ENCODE results near the gene RHBDL2. TPM values are rescaled to one million over a fixed set of nuclear protein-coding genes. Genes with fewer than 3 reads are reported as not detected.

The RHBDL2 gene
- total RNA-seq, 1 experiment from 2014 or later: not detected

- TF ChIP-seq TCF7L2 (IDR thresholded peaks at IDR 0.05; ENCODE audit: borderline replicate concordance, extremely low read depth, insufficient read depth, insufficient read length) (no peak), SRF (IDR thresholded peaks at IDR 0.05; ENCODE audit: low read depth) (no peak), POLR2AphosphoS5 (IDR thresholded peaks at IDR 0.05; ENCODE audit: low read depth, low read length) (no peak), EZH2 (IDR thresholded peaks at IDR 0.05) (no peak), YY1 (IDR thresholded peaks at IDR 0.05; ENCODE audit: extremely low read depth, insufficient replicate concordance, low read depth, low read length) (no peak), POLR2A (IDR thresholded peaks at IDR 0.05; ENCODE audit: borderline replicate concordance, extremely low read depth, insufficient read depth, insufficient read length) (no peak), CEBPB (IDR thresholded peaks at IDR 0.05; ENCODE audit: low read depth) (no peak), SP1 (IDR thresholded peaks at IDR 0.05; ENCODE audit: low read depth) (no peak), EZH2phosphoT487 (IDR thresholded peaks at IDR 0.05; ENCODE audit: borderline replicate concordance) (no peak), ATF3 (IDR thresholded peaks at IDR 0.05) (no peak), ZBTB33 (IDR thresholded peaks at IDR 0.05; ENCODE audit: extremely low read depth, insufficient replicate concordance, low read length) (no peak)
Observed at GRCh38 chr1:38881487-38881886, 60.1 kb downstream of the RHBDL2 start, which contains the start of gene GJA9 (continued).

- Histone ChIP-seq H3K36me3 (ENCODE audit: control insufficient read depth in 1 of 2, insufficient read depth in 2 of 2, low read length in 2 of 2) (no peaks in the 10 kb centered on the region), H3K27me3 (ENCODE audit: insufficient read depth, low read length) (no peaks in the 10 kb centered on the region), H3K4me1 (ENCODE audit: control insufficient read depth in 1 of 2, insufficient read depth in 2 of 2, low read length in 2 of 2) (peaks cover 10 to 15% of the 10 kb centered on the region in 2 experiments; a peak in 3 of 4 replicates), H3K9ac (ENCODE audit: low read length) (no peak overlapping the region), H3K9me3 (ENCODE audit: control insufficient read depth in 1 of 2, insufficient read depth in 1 of 2, low read depth in 1 of 2, low read length in 2 of 2) (no peaks in the 10 kb centered on the region), H3K9me2 (ENCODE audit: insufficient read depth) (no peaks in the 10 kb centered on the region), H3K79me2 (ENCODE audit: insufficient read depth, low read length) (peaks cover 13% of the 10 kb centered on the region), H2AFZ (ENCODE audit: low read depth, low read length, poor library complexity, severe bottlenecking) (no peak overlapping the region), H3K27ac (ENCODE audit: low read depth, low read length) (no peak overlapping the region), H4K20me1 (ENCODE audit: insufficient read depth) (no peaks in the 10 kb centered on the region), H3K4me2 (ENCODE audit: low read length) (no peak overlapping the region), H3K4me3 (replicated peaks in 1 of 2; ENCODE audit: low read depth in 1 of 2, low read length in 2 of 2) (no peak overlapping the region)
- POLR2A ChIA-PET: no interaction called here
- RAD21 ChIA-PET (ENCODE audit: low non-redundant PET in 1 of 2, low total read pairs in 2 of 2, uncharacterized antibody in 2 of 2, unreplicated experiment in 2 of 2): no interaction called here
- CTCF ChIA-PET: no interaction called here
- DNase-seq (ENCODE audit: low read depth, low spot score) (no peak), ATAC-seq (no peak)
- no TSS peak for BruUV-seq (replicated peaks)
- intact Hi-C loops (cut with micrococcal nuclease): no loop called here
- TF ChIP-seq MAX (IDR thresholded peaks at IDR 0.05): no peak
- TF ChIP-seq ZBTB33 (IDR thresholded peaks at IDR 0.05; ENCODE audit: extremely low read depth, insufficient replicate concordance, low read length): no peak
- TF ChIP-seq ZNF274 (IDR thresholded peaks at IDR 0.05; ENCODE audit: low read depth, low read length): no peak
- TF ChIP-seq EZH2 (IDR thresholded peaks at IDR 0.05): no peak
- no peak for TF ChIP-seq EGR1 (IDR thresholded peaks at IDR 0.05; ENCODE audit: low read depth)
- no peak for TF ChIP-seq REST (IDR thresholded peaks at IDR 0.05; ENCODE audit: low read depth)
- TF ChIP-seq FOSL1 (IDR thresholded peaks at IDR 0.05; ENCODE audit: low read depth): no peak
- no peak for TF ChIP-seq POLR2A (IDR thresholded peaks at IDR 0.05; ENCODE audit: borderline replicate concordance, extremely low read depth, insufficient read depth, insufficient read length)
- TF ChIP-seq TCF7L2 (IDR thresholded peaks at IDR 0.05; ENCODE audit: borderline replicate concordance, extremely low read depth, insufficient read depth, insufficient read length): no peak
- TF ChIP-seq ATF3 (IDR thresholded peaks at IDR 0.05): no peak
Observed at GRCh38 chr1:38875811-38876210, 65.8 kb downstream of the RHBDL2 start.
